ENCODE measurements around the gene S100A5. TPM values are rescaled to one million over a fixed set of nuclear protein-coding genes. Genes with fewer than 3 reads are reported as not detected.

Gene S100A5
- total and polyA plus RNA-seq, 12 donors: not detected

- H3K27me3 ChIP-seq: no peaks in the 10 kb centered on the region
- DNase-seq: no peak
- H3K9me3 ChIP-seq: no peaks in the 10 kb centered on the region
- peaks cover 12 to 86% (median 23%) of the 10 kb centered on the region in 9 donors for H3K4me1 ChIP-seq
- WGBS, 2 donors: 75 to 79% methylated on average over 13 of the region's 13 CpGs
- peak overlapping the region in 5 of 10 donors; percentile 9 to 84 (median 42) for H3K27ac ChIP-seq
- no peak for ATAC-seq
- H3K4me3 ChIP-seq: no peak overlapping the region
- TF ChIP-seq CTCF (IDR thresholded peaks at IDR 0.05): no peak
- H3K36me3 ChIP-seq: peaks cover 0 to 12% (median 0%) of the 10 kb centered on the region in 9 donors
- intact Hi-C loops (cut with DNase I): no loop called here
Measured at GRCh38 chr1:153541641-153542590, 1.2 kb upstream of the S100A5 start.

- no peak for DNase-seq
- WGBS, 2 donors: 87 to 92% methylated on average over 4 of the region's 4 CpGs
- intact Hi-C loops (cut with DNase I): loop anchor here in 1 of 10 donors (10.0 kb wide), 1 partner anchor 75 kb away; the partner anchor contains the start of genes S100A14 and S100A16
- H3K4me3 ChIP-seq: no peak overlapping the region
- no peak for TF ChIP-seq CTCF (IDR thresholded peaks at IDR 0.05)
- H3K27me3 ChIP-seq: no peaks in the 10 kb centered on the region
- no peaks in the 10 kb centered on the region for H3K9me3 ChIP-seq
- peaks cover 0 to 82% (median 24%) of the 10 kb centered on the region in 9 donors for H3K4me1 ChIP-seq
- H3K27ac ChIP-seq: peak overlapping the region in 1 of 10 donors; percentile 84
- H3K36me3 ChIP-seq: peaks cover 0 to 14% (median 0%) of the 10 kb centered on the region in 9 donors
- ATAC-seq: no peak
Measured at GRCh38 chr1:153539395-153540093, 1.2 kb downstream of the S100A5 start.

- no peak for ATAC-seq
- Histone ChIP-seq H3K36me3 (peaks cover 0 to 11% (median 0%) of the 10 kb centered on the region in 9 donors), H3K9me3 (no peaks in the 10 kb centered on the region), H3K27ac (peak overlapping the region in 2 of 10 donors; percentile 6 to 24), H3K4me1 (peaks cover 0 to 82% (median 27%) of the 10 kb centered on the region in 9 donors), H3K4me3 (no peak overlapping the region), H3K27me3 (no peaks in the 10 kb centered on the region)
- TF ChIP-seq CTCF (IDR thresholded peaks at IDR 0.05): no peak
- intact Hi-C loops (cut with DNase I): loop anchor here in 1 of 10 donors (10.0 kb wide), 1 partner anchor 76 kb away; the partner anchor contains the start of genes S100A14 and S100A16
- no peak for DNase-seq
- 68 to 80% methylated on average over 6 of the region's 6 CpGs for WGBS, 2 donors
Measured at GRCh38 chr1:153538315-153538821, 2.4 kb downstream of the S100A5 start.

GRCh38 chr1:153537376-153537730 lies 3.4 kb downstream of the S100A5 start:
- TF ChIP-seq CTCF (IDR thresholded peaks at IDR 0.05): no peak
- WGBS, 2 donors: 95 to 98% methylated on average over 6 of the region's 6 CpGs
- H3K4me1 ChIP-seq: peaks cover 3 to 82% (median 31%) of the 10 kb centered on the region in 9 donors
- peak overlapping the region in 2 of 10 donors; percentile 6 to 96 for H3K27ac ChIP-seq
- H3K27me3 ChIP-seq: no peaks in the 10 kb centered on the region
- intact Hi-C loops (cut with DNase I): loop anchor here in 1 of 10 donors (10.0 kb wide), 1 partner anchor 77 kb away; the partner anchor contains the start of genes S100A14 and S100A16
- DNase-seq: no peak
- H3K36me3 ChIP-seq: peaks cover 0 to 9% (median 0%) of the 10 kb centered on the region in 9 donors
- no peak for ATAC-seq
- H3K4me3 ChIP-seq: no peak overlapping the region
- no peaks in the 10 kb centered on the region for H3K9me3 ChIP-seq

Data from heart right ventricle (tissue), 16 donors.